A549 (cell line): ENCODE measurements around the gene PASD1.

ENCODE experiments used
- POLR2A ChIP-seq: IDR thresholded peaks from 2 replicates; pipeline ENCODE4 v1.6.1; 2012; ENCODE audit warnings: mild to moderate bottlenecking, low read length
- TF ChIP-seq, protein P1 (sequence below): fragments of >200 bp; sonication (Bioruptor Twin); formaldehyde crosslinking; IDR thresholded peaks from 3 replicates; pipeline ENCODE4 v1.5.1; 2016

DNA sequence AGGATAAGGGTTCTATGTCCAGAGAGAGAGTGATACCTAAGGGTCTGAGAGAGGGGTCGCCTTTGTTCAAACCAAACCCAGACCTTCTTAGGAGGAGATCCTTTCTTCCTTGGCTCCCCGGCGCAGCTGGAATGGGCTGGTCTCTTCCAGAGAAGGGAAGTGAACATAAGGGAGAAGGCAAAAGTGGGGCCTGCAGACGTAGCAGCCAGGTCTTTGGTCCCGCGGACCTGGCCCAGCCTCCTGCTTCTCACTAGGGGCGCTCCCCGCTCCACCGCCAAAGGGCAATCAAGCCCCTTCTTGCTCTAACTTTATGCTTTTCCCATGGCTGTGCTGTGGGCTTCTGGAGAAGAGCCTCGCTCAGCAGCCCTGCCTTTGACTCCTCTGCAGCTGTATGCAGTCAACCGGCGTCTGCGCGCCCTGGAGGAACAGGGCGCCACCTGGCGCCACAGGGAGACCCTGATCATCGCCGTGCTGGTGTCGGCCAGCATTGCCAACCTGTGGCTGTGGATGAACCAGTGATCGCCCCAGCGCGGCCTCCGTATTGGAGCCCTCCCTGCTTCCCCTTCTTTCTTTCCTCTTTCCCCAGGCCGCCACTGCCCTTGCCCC, 158.9 kb downstream of the PASD1 start:
- TF ChIP-seq, protein P1, sequence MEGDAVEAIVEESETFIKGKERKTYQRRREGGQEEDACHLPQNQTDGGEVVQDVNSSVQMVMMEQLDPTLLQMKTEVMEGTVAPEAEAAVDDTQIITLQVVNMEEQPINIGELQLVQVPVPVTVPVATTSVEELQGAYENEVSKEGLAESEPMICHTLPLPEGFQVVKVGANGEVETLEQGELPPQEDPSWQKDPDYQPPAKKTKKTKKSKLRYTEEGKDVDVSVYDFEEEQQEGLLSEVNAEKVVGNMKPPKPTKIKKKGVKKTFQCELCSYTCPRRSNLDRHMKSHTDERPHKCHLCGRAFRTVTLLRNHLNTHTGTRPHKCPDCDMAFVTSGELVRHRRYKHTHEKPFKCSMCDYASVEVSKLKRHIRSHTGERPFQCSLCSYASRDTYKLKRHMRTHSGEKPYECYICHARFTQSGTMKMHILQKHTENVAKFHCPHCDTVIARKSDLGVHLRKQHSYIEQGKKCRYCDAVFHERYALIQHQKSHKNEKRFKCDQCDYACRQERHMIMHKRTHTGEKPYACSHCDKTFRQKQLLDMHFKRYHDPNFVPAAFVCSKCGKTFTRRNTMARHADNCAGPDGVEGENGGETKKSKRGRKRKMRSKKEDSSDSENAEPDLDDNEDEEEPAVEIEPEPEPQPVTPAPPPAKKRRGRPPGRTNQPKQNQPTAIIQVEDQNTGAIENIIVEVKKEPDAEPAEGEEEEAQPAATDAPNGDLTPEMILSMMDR: 0 out of 3 replicates have a peak, but pooled peaks have one; percentile 13
- no peak for TF ChIP-seq POLR2A
